GM21723 (cell line): ENCODE data around the gene OSBPL5.

Experiments
- ATAC-seq: cut with Tn5 transposase; IDR thresholded peaks from one replicate; pipeline ENCODE4 v1.9.1; 2021; ENCODE audit warnings: mild to moderate bottlenecking, moderate library complexity; ENCODE audit not compliant: unreplicated experiment

Gene OSBPL5

GRCh38 chr11:3164138-3164551 is 965 bp downstream of the OSBPL5 start:
- no peak for ATAC-seq

DNA sequence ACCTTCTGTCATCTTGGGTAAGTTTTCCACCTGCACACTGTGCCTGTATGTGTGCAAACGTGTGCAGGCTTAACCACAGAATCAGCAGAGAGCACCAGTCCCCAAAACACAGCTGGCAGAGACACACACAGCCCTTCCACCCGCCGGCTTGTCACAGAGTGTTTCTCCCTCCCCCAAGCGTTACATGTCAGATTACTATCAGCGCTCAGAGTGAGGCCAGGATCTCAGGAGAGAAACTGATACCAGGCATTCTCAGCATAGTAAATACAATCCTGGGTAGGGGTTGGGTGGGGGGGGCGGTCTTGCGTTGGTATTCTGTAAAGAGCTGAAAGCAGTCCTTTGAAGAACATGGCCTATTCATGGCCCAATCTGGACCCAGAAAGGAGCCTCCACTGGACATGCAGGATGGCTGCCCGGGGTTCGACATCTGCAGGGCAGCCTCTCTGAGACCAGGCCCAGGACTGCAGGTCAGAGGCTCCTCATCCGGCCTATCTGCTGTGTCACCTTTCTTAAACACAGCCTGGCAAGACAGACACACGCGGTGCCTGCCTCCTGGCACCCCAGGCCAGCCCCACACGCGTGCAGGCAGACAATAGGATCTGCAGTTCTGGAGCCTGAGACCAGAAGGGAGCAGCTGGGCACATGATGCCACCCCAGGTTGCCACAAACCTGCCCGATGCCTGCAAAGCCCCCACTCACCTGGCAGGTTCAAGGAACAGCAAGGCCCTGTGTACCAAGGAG is 1.7 kb downstream of the OSBPL5 start:
- ATAC-seq: no peak

GRCh38 chr11:3162410-3163240 is 2.5 kb downstream of the OSBPL5 start:
- no peak for ATAC-seq

- ATAC-seq: no peak
Measured at GRCh38 chr11:3161720-3162409, 3.2 kb downstream of the OSBPL5 start.

- ATAC-seq: no peak
Measured at GRCh38 chr11:3161309-3161708, 3.8 kb downstream of the OSBPL5 start.

DNA sequence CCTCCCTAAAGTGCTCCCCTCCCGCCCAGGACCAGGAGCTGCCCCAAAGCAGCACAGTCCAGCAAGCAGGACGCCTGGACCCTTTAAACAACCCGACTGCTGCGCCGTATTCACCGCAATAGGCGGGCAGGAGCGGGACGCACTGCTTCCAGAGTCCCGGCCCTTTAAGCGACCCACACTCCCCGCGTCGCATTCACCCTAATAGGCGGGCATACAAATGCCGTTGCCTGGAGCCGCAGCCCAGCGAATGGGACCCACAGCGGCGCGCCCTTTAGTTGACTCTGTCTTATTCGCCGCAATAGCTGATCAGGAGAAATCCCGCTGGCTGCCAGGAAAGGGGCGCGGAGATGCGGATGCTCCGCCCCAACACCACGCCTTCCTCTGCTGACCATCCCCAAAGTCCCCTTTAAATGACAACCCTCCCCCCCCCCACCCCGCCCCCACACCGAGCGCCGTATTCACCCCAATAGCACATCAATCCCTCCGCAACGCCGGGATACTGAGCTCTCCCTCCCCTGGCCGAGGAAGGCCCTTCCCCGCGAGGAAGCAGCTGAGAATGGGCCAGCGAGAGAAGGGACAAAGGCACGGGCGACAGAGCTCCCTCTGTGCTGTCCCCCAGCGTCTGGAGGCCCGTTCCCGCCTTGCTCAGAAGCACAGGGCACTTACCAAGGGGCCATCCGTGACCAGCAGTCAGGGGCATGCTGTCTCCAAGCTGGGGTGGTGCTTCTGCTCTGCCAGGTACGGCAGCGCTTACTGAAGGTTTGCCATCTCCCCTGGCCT is 4.7 kb downstream of the OSBPL5 start:
- ATAC-seq: no peak

GRCh38 chr11:3159296-3160190 is 5.6 kb downstream of the OSBPL5 start:
- ATAC-seq: no peak

DNA sequence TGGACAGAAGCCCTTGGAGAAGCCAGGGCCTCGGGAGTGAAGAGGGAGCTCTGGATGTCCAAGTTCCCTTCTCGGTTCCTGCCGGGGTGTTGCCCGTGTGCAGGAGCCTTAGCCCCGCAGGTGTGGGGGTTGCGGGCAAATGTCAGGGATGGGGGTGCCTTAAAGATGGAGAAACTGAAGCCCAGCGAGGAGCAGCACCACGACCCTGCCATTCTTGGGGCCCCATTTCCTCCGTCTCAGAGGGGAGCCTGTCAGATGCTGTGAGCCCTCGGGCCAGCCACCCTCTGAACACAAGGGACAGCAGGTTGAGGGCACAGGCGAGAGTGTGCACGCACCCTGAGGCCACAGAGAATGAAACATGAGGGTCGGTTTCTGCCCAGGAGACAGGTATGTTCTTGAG is 6.3 kb downstream of the OSBPL5 start:
- ATAC-seq: no peak

DNA sequence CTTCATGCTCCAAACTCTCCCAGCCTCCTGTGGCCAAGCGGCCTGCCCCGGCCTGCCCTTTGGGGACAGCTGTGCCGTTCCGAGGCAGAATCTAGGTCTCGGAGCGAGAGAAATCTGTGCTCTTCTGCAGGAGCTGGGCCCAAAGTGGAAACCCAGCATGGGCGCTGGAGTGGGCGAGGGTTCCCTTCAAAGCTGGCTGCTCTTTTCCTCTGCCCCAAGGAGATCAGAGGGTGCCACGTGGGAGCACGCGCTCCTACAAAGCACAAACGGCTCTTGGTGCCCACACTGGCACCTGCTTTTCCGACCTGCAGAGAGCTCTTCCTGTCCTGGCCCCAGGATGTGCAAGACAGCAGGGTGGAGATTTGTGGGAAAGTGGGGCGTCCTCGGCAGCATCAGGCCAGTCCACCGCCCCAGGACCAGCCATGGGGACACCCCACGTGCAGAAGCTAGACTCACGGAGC is 6.9 kb downstream of the OSBPL5 start:
- ATAC-seq: no peak

DNA sequence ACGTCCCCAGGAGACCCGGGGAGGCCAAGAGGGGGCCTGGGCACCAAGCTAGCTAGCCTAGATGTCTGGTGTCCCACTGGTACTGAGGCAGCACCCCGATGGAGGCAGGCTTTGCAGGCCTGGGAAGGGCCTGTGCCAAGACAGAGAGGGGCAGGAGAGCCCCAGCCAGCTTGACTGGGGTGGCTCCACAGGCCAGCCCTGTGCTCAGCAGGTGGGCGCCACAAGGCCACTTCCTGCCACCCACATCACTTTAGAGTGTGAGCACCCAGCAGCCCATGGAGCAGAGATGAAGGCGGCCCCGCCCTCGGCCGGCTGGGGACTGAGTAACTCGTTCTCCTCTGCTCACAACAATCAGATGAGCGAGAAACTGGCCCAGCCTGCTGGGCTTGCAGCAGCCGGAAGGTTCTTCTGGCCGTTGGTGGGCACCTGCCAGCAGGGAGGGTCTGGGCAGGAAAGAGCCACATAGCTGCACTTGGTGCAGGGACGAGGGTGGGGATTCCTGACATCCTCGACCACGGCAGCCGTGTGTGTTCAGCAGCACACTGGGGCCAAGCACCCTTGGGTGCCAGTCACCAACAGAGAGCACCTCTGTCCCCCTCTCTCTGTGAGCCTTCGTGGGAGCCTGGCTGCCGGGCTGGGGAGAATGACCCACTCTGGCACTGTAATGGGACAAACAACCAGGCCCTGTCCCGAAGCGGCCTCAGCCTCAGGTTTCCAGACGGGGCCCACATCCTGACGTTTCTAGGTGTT is 7.6 kb downstream of the OSBPL5 start:
- no peak for ATAC-seq

- no peak for ATAC-seq
Measured at GRCh38 chr11:3156661-3157311, 8.3 kb downstream of the OSBPL5 start.

- no peak for ATAC-seq
Measured at GRCh38 chr11:3156282-3156660, 8.8 kb downstream of the OSBPL5 start.

DNA sequence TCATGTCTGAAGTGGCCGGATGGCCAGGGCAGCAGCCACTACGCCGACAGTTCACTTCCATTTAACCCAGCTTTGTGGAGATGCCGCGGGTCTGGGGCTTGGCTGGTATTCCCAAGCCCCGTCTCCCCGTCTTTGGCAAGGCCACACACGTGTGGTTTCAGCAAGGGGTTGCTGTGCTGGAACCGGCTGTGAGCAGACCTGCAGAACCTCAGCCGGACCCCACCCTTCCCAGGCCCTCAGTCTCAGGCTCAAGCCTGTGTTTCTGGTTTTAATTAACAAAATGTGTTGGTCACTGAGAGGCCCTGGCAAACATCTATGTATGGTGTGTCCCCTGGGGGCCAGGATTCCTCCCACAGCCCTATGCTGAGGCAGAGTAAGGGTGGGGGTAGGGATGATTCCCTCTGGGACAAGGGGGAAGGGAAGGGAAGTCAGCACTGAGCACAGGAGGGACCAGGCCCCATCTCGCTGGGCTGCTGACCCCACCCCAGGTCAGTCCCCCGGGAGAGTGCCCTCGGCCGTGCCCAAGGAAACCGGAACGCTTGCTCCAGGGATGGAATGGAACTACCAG is 9.3 kb downstream of the OSBPL5 start:
- no peak for ATAC-seq

- no peak for ATAC-seq
Measured at GRCh38 chr11:3155216-3155615, 9.9 kb downstream of the OSBPL5 start.

- ATAC-seq: no peak
Measured at GRCh38 chr11:3154001-3154599, 11.0 kb downstream of the OSBPL5 start.

DNA sequence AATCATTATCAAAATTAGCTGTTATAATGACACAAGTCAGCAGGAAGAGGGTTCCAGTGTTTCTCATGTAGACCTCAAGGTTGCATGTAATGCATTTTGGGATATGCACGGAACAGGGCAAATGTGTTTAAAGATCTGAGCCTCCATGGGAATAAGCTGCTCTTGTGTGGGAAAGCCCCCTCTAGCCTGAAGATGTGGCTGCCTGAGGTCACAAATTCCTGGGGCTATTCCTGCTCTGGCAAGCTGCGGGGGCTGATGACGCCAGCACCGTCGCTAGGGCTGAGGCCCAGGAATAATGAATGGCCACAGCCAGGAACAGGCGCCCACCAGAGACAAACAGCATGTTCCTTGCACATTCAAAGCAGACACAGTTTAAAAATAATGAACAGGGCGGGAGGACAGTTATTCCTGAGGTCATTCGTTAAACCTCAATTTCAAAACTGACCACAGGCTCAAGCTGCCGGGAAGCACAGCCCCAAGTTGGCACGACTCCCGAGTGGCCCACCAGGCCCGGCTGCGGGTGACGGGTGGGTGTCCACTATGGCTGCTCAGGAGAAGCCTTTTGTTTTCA is 11.7 kb downstream of the OSBPL5 start:
- no peak for ATAC-seq

GRCh38 chr11:3152471-3153110 is 12.5 kb downstream of the OSBPL5 start:
- ATAC-seq: no peak
